ENCODE measurements around the gene SIX5.
"Not testable (repeated sequence)": the region's sequence is repeated elsewhere in the genome, so short reads cannot be mapped to it uniquely, and the experiment has no call there.

SIX5 gene

GRCh38 chr19:45752639-45753038 is 16.4 kb downstream of the SIX5 start:
- no peak for DNase-seq

DNA sequence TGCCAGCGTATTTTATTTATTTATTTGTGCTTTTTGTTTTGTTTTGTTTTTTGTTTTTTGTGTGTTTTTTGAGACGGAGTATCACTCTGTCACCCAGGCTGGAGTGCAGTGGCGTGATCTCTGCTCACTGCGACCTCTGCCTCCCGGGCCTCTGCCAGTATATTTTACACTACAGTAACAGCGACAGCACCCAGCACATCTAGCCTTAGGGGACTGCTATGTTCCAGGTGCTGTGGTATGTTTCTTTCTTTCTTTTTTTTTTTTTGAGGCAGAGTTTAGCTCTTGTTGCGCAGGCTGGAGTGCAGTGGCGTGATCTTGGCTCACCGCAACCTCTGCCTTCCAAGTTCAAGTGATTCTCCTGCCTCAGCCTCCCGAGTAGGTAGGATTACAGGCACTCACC is 17.6 kb downstream of the SIX5 start:
- DNase-seq, result not testable (repeated sequence)

DNA sequence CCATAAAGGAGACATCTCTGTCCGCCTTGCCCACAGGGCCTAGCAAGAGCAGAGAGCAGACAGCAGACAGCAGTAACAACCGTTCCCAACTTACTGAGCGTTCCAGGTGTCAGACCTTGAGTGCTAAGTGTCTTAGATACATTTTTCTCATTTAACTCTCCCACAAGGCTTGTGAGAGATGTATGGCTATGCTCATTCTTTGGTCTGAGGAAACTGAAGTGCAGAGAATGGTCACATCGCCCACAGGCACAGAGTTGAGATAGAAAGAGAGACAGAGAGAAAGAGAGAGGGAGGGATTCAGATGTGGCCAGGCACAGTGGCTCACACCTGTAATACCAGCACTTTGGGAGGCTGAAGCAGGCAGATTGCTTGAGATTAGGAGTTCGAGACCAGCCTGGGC is 21.5 kb downstream of the SIX5 start:
- no peak for DNase-seq

DNA sequence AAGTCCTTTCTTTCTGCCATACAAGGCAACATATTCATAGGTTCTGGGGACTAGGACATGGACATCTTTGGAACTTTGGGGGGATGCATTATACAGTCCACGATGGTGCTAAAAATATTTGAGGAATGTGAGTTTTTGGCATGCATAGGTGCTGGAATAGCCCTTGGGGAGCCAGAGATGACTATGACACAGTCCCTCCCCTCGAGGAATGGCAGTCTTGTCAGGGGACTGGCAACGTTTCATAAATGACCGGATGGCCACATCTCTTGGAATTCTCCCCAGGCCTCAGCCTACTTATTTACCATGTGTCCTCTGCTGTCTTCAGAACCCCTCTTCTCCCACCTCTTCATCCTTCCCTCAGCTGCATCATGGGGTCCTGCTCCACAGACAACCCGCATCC is 22.2 kb downstream of the SIX5 start:
- DNase-seq, result no peak

GRCh38 chr19:45745606-45746005 is 23.4 kb downstream of the SIX5 start:
- DNase-seq, result no peak

- DNase-seq, result no peak
These were observed 26.1 kb downstream of the SIX5 start for GRCh38 chr19:45742969-45743368.

DNA sequence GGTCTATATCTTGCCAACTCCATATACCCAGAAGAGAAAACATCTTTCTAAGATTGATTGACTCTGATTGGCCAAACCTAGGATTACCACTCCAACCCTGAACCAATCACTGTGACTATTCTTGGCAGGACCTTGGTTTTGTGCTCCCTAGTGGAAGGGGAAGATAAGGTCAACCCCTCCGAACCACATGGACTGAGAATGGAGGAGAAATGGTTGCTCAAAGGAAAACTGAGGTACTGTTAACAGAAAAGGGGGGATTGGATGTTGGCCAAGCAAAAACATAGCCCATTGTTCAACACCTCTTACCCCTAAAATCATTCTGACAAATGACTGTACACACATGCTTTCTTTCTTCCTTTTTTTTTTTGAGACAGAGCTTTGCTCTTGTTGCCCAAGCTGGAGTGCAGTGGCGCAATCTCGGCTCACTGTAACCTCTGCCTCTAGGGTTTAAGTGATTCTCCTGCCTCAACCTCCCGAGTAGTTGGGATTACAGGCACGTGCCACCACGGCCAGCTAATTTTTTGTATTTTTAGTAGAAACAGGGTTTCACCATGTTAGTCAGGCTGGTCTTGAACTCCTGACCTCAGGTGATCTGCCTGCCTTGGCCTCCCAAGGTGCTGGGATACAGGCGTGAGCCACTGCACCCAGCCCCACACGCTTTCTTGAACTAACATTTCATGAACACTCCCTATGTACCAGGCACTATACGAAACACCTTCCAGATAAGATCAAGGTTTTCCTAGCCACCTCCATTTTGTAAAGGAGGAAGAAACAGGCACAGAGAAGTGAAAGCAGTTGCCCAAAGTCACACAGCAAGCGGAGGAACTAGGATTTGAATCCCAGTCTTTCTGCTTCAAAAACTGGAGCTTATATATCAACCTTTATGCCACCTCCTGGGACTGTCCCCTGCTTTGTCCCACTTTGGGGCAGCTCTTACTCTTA is 29.3 kb downstream of the SIX5 start:
- DNase-seq, result no peak

DNA sequence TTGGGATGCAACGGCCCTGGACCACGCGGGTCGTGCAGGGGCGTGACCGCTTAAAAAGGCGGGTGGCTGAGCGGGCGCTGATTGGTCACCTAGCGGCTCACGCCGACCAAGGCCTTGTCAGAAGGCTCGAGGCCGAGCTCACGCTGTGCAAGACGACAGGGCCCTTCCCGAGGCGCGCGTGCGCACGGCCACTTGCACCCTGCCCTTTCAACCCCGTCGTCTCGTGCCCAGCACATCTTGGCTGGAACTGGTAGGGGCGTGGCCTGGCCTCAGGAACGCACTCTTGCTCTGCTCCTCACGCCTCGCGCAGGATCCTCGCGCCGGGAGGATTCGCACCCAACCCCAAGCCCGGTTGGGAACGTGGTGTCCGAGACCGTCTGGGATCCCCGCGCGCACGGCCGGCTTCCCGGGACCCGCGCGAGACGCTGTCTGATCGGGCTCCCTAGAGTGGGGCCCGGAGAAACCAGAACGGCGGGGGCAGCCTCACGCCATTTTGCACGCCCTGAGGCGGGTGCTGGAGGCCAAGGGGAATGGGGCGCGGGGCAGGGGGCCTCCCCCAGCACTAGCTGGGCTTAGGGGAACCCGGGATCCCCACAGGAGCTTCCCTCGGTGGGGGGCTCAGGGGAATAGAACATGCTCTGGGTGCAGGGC is 35.8 kb downstream of the SIX5 start, which contains the start of gene MEIOSIN:
Gene MEIOSIN, plus strand, starts transcription at position 280 of the 651 bp plus-strand sequence. CDS start 1,938 bp downstream, outside the sequence.
- DNase-seq, result no peak

- peak; percentile 76 for DNase-seq
These were observed 38.4 kb downstream of the SIX5 start, which contains the start of gene FBXO46 for GRCh38 chr19:45730368-45731288. FBXO46 (minus strand) TSS chr19:45730896; CDS start chr19:45713495, 17,401 bp downstream.

DNA sequence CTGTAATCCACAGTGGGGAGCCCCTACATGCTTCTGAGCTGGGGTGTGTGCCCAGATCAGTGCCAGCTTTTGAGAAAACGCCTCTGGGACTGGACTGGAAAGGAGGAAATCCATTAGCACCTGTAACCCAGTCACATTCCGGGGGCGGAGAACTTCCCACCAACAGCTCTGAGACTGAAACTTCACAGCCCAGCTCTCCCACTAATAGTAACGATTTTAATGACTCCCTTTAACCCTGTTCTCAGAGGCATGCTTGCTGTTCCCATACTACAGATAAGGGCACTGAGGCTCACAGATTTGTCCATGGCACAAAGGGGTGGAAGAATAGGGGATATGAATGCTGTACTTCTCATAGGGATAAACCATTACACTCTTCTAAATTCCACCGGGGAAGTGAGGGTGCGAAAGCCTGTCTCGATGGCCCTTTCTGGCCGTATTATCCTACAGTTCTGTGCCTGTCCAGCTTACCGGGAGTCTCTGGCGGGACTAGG is 39.2 kb downstream of the SIX5 start:
- DNase-seq, result no peak

GRCh38 chr19:45728683-45729082 is 40.4 kb downstream of the SIX5 start:
- DNase-seq, result not testable (repeated sequence)

DNA sequence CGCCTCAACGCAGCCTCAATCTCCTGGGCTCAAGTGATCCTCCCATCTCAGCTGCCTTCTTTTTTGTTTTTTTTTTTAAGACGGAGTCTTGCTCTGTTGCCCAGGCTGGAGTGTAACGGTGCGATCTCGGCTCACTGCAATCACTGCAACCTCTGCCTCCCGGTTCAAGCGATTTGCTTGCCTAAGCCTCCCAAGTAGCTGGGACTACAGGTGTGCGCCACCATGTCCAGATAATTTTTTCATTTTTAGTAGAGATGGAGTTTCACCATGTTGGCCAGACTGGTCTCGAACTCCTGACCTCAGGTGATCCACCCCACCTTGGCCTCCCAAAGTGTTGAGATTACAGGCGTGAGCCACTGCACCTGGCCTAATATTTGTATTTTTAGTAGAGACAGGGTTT is 49.0 kb downstream of the SIX5 start:
- not testable (repeated sequence) for DNase-seq

GRCh38 chr19:45717983-45718650 is 50.9 kb downstream of the SIX5 start:
- DNase-seq, result no peak

- DNase-seq, result peak; percentile 91
These were observed 51.7 kb downstream of the SIX5 start for GRCh38 chr19:45717131-45717982.

GRCh38 chr19:45716359-45717130 is 52.5 kb downstream of the SIX5 start:
- no peak for DNase-seq

- DNase-seq, result no peak
These were observed 53.9 kb downstream of the SIX5 start for GRCh38 chr19:45715139-45715538.
